OCI-LY7 (cell line): ENCODE data around the gene FGD2. TPM values are rescaled to one million over a fixed set of nuclear protein-coding genes. Genes with fewer than 3 reads are reported as not detected.

Experiments
- BruUV-seq: library from RNA; stranded (reverse); fragments of 400-500 nt; replicated peaks from 2 replicates; lab custom pipeline; 2021; lab: Mats Ljungman, UMichigan
- CTCF ChIA-PET: fragments of 300-600 bp; sonication (Branson Sonifier 250); formaldehyde crosslinking; loops from one replicate; lab custom pipeline; 2022; ENCODE audit warnings: antibody characterized with exemption; ENCODE audit not compliant: unreplicated experiment; lab: Charles Lee
- POLR2A ChIA-PET: fragments of 300-600 bp; sonication (Branson Sonifier 250); formaldehyde crosslinking; loops from one replicate; lab custom pipeline; 2022; ENCODE audit warnings: antibody characterized with exemption; lab: Charles Lee
- DNase-seq: peaks from one replicate; pipeline ENCODE4 v3.0.0-alpha.2; 2015; ENCODE audit warnings: low spot score
- H2AFZ ChIP-seq: fragments of 200-600 bp; sonication (generic), shearing (Covaris generic); 2 replicates; pipeline ENCODE4 v1.6.1; 2014; ENCODE audit warnings: mild to moderate bottlenecking, antibody characterized with exemption, low read length, moderate library complexity
- H3K27ac ChIP-seq: fragments of 200-600 bp; sonication (generic); 2 replicates; pipeline ENCODE4 v1.5.1; 2014; ENCODE audit warnings: mixed run types, low read depth, mild to moderate bottlenecking, moderate library complexity, low read length, inconsistent platforms; ENCODE audit not compliant: poor library complexity, severe bottlenecking
- H3K36me3 ChIP-seq: fragments of 200-600 bp; sonication (generic); 2 replicates; pipeline ENCODE4 v1.6.1; 2014; ENCODE audit warnings: mild to moderate bottlenecking, antibody characterized with exemption, low read length, moderate library complexity, mixed read lengths; ENCODE audit not compliant: insufficient read depth
- H3K4me1 ChIP-seq: fragments of 200-600 bp; sonication (generic); 2 replicates; pipeline ENCODE4 v1.5.1; 2014; ENCODE audit warnings: mild to moderate bottlenecking, low read length; ENCODE audit not compliant: insufficient read depth, poor library complexity, severe bottlenecking
- H3K4me2 ChIP-seq: fragments of 200-600 bp; sonication (generic); 2 replicates; pipeline ENCODE4 v1.6.1; 2014; ENCODE audit warnings: mild to moderate bottlenecking, low read length
- H3K4me3 ChIP-seq: fragments of 200-600 bp; sonication (generic); 2 replicates; pipeline ENCODE4 v1.5.1; 2014; ENCODE audit warnings: mild to moderate bottlenecking, low read depth, low read length; ENCODE audit not compliant: poor library complexity, severe bottlenecking
- H3K79me2 ChIP-seq: fragments of 200-600 bp; sonication (generic); 2 replicates; pipeline ENCODE4 v1.6.1; 2016; ENCODE audit warnings: low read depth, mild to moderate bottlenecking, low read length, moderate library complexity, mixed read lengths; ENCODE audit not compliant: insufficient read depth
- H3K9me2 ChIP-seq: fragments of 200-600 bp; sonication (generic); 2 replicates; pipeline ENCODE4 v1.6.1; 2016; ENCODE audit warnings: mild to moderate bottlenecking, low read length, mixed read lengths; ENCODE audit not compliant: insufficient read depth
- H3K9me3 ChIP-seq: fragments of 200-600 bp; sonication (generic); 2 replicates; pipeline ENCODE4 v1.6.1; 2014; ENCODE audit warnings: mild to moderate bottlenecking, mixed run types, low read length, mixed read lengths
- H4K20me1 ChIP-seq: fragments of 200-600 bp; sonication (generic); 2 replicates; pipeline ENCODE4 v1.6.1; 2014; ENCODE audit warnings: mild to moderate bottlenecking, antibody characterized with exemption, low read length, moderate library complexity, mixed read lengths; ENCODE audit not compliant: insufficient read depth
- EZH2phosphoT487 ChIP-seq: fragments of 200-600 bp; sonication (generic); IDR thresholded peaks from 2 replicates; pipeline ENCODE4 v1.6.1; 2018; ENCODE audit warnings: low read depth, borderline replicate concordance, mild to moderate bottlenecking, mixed run types, antibody characterized with exemption, low read length, moderate library complexity, mixed read lengths
- intact Hi-C: fragments of 100-400 bp; cut with micrococcal nuclease; formaldehyde crosslinking; loops from one replicate; pipeline ENCODE4 v1.10.0; 2022; ENCODE audit not compliant: unreplicated experiment
- total RNA-seq, 2 experiments: library from RNA; depleted of rRNA in 1 of 2; stranded (reverse); fragments of >200 nt in 1 of 2; shearing (Covaris generic) in 1 of 2; gene quantifications; 2 replicates each; pipeline ENCODE4 v1.2.3, GENCODE V29; 2014 to 2022
- TF ChIP-seq, protein P1 (sequence below): fragments of 200-600 bp; sonication (generic); conservative IDR thresholded peaks from 2 replicates; pipeline ENCODE4 v1.5.1; 2014; ENCODE audit warnings: mild to moderate bottlenecking, antibody characterized with exemption, low read length, moderate library complexity, mixed read lengths

FGD2 gene
- total RNA-seq, 2 experiments from 2014 or later = 27.8 to 48.6 TPM

DNA sequence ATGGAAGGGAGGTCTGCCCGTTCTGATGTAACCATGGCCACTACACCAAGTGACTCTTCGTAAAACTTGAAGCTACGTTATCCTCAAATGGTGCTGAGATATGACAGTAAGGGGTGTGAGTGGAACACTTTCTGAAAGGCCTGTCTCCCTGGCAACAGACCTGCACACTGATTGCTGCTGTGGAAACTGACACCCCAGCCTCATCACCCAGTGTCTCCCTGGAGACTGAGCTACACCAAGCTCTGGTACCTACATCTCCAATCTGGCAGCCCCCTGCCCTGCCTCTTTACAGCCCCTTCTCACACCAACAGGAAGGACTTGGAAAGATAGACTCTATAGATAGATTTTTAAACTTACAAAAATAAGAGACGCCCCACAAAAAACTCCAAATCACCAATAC lies 37.7 kb upstream of the FGD2 start:
- no TSS peak for BruUV-seq
- no peak for DNase-seq
- no peak overlapping the region for H3K27ac ChIP-seq
- no peaks in the 10 kb centered on the region for H3K9me3 ChIP-seq
- no peaks in the 10 kb centered on the region for H3K79me2 ChIP-seq
- H2AFZ ChIP-seq = no peak overlapping the region
- intact Hi-C loops = no loop called here
- POLR2A ChIA-PET = interaction anchor here (0.6 kb wide), 1 partner anchor 42 kb away, joined by 4 read pairs; no protein-coding TSS in a partner anchor
- no peak for TF ChIP-seq EZH2phosphoT487
- TF ChIP-seq, protein P1, sequence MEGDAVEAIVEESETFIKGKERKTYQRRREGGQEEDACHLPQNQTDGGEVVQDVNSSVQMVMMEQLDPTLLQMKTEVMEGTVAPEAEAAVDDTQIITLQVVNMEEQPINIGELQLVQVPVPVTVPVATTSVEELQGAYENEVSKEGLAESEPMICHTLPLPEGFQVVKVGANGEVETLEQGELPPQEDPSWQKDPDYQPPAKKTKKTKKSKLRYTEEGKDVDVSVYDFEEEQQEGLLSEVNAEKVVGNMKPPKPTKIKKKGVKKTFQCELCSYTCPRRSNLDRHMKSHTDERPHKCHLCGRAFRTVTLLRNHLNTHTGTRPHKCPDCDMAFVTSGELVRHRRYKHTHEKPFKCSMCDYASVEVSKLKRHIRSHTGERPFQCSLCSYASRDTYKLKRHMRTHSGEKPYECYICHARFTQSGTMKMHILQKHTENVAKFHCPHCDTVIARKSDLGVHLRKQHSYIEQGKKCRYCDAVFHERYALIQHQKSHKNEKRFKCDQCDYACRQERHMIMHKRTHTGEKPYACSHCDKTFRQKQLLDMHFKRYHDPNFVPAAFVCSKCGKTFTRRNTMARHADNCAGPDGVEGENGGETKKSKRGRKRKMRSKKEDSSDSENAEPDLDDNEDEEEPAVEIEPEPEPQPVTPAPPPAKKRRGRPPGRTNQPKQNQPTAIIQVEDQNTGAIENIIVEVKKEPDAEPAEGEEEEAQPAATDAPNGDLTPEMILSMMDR = no peak
- no peak overlapping the region for H3K4me3 ChIP-seq
- no peaks in the 10 kb centered on the region for H4K20me1 ChIP-seq
- H3K4me2 ChIP-seq = no peak overlapping the region
- peaks cover 67% of the 10 kb centered on the region for H3K36me3 ChIP-seq
- peaks cover 24% of the 10 kb centered on the region for H3K4me1 ChIP-seq
- H3K9me2 ChIP-seq = no peaks in the 10 kb centered on the region
- CTCF ChIA-PET = no interaction called here

DNA sequence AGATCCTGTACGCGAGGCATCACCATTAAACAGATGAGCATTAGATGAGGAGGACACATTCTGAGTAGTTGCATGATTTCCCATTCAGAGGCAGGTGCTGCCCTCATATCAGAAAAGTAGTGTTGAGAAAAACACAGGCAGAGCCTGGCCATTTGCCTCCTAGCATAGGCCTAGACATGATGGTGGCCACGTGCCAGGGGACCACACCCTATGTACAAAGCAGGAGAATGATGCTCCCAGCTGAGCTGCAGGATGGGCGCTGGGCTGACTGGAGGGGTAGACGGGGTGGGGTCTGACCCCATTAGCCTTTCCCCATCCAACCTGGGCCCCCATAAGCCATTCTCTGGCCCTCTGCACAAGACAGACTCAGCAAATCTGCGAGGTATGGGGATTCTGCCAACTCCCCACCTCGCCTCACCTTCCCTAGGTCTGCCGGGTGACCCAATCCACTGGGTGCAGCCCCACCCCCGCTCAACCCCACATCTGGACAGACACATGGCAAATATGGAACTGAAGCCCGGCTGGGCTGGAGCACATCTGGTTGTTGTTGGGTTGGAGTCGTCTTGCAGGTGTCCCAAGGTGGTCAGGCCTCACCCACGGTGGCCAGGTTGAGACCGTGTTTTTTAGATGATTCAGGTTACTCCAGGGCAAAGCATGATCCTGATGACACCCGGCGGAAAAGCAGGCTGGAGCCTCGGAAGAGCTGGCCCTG lies 37.0 kb upstream of the FGD2 start:
- CTCF ChIA-PET = no interaction called here
- no peak overlapping the region for H3K4me3 ChIP-seq
- H3K4me1 ChIP-seq = peaks cover 17% of the 10 kb centered on the region
- H3K36me3 ChIP-seq = peaks cover 72% of the 10 kb centered on the region
- BruUV-seq = TSS peak; percentile 92
- TF ChIP-seq EZH2phosphoT487 = no peak
- TF ChIP-seq, protein P1 = no peak
- H3K4me2 ChIP-seq = no peak overlapping the region
- POLR2A ChIA-PET = no interaction called here
- H3K79me2 ChIP-seq = no peaks in the 10 kb centered on the region
- no peak overlapping the region for H3K27ac ChIP-seq
- no peak overlapping the region for H2AFZ ChIP-seq
- intact Hi-C loops = no loop called here
- no peaks in the 10 kb centered on the region for H3K9me2 ChIP-seq
- H3K9me3 ChIP-seq = no peaks in the 10 kb centered on the region
- no peaks in the 10 kb centered on the region for H4K20me1 ChIP-seq
- no peak for DNase-seq

DNA sequence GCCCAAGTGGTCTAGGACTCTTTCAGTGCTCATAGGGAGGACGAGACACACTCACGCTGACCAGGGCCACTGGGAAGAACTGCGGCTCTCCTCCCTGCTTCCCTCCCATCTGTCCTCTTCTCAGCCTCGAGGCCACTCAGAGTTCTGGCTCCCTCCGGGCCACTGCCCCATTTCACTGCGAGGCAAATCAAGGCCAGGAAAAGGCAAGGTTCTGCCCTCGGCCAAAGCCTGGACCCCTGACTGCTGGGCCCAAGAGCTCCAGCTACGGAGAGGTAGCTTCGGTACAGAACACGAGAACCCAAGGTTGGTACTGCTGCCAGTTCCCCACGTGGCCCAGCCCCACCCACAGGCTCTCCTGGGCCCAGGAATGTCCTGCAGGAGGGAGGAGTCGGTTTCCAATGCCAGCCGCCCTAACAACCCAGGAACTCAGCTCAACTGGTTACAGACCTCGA lies 36.2 kb upstream of the FGD2 start:
- no peak for DNase-seq
- Histone ChIP-seq H3K36me3 (peaks cover 80% of the 10 kb centered on the region), H4K20me1 (no peaks in the 10 kb centered on the region), H3K4me2 (no peak overlapping the region), H3K4me3 (no peak overlapping the region), H3K9me2 (no peaks in the 10 kb centered on the region), H3K9me3 (no peaks in the 10 kb centered on the region), H3K4me1 (peaks cover 9% of the 10 kb centered on the region), H2AFZ (no peak overlapping the region), H3K27ac (no peak overlapping the region), H3K79me2 (no peaks in the 10 kb centered on the region)
- intact Hi-C loops = no loop called here
- POLR2A ChIA-PET = no interaction called here
- no peak for TF ChIP-seq EZH2phosphoT487
- TF ChIP-seq, protein P1 = no peak
- no TSS peak for BruUV-seq
- CTCF ChIA-PET = no interaction called here
